Vagina (tissue), 2 donors: ENCODE measurements around the gene E4F1.

ENCODE experiments used
- POLR2A ChIP-seq, 2 donors: fragments of 450-650 bp; IDR thresholded peaks; one replicate each; pipeline ENCODE4 v1.6.1; 2017; ENCODE audit warnings: antibody characterized with exemption in 2 of 2, mild to moderate bottlenecking in 2 of 2, moderate library complexity in 2 of 2
- POLR2AphosphoS5 ChIP-seq, 2 donors: sonication (generic); formaldehyde crosslinking; IDR thresholded peaks; one replicate each; pipeline ENCODE4 v1.9.0; 2017; ENCODE audit warnings: antibody characterized with exemption in 2 of 2, mild to moderate bottlenecking in 2 of 2, low read depth in 1 of 2; ENCODE audit not compliant: insufficient read depth in 1 of 2
- TF ChIP-seq, protein P1 (sequence below), 3 experiments: fragments of 450-650 bp in 2 of 3; fragments of 200-600 bp in 1 of 3; sonication (generic) in 1 of 3; IDR thresholded peaks; one replicate each; pipeline ENCODE4 v1.5.1; 2017 to 2019; ENCODE audit warnings: antibody characterized with exemption in 3 of 3, mild to moderate bottlenecking in 2 of 3, moderate library complexity in 2 of 3

DNA sequence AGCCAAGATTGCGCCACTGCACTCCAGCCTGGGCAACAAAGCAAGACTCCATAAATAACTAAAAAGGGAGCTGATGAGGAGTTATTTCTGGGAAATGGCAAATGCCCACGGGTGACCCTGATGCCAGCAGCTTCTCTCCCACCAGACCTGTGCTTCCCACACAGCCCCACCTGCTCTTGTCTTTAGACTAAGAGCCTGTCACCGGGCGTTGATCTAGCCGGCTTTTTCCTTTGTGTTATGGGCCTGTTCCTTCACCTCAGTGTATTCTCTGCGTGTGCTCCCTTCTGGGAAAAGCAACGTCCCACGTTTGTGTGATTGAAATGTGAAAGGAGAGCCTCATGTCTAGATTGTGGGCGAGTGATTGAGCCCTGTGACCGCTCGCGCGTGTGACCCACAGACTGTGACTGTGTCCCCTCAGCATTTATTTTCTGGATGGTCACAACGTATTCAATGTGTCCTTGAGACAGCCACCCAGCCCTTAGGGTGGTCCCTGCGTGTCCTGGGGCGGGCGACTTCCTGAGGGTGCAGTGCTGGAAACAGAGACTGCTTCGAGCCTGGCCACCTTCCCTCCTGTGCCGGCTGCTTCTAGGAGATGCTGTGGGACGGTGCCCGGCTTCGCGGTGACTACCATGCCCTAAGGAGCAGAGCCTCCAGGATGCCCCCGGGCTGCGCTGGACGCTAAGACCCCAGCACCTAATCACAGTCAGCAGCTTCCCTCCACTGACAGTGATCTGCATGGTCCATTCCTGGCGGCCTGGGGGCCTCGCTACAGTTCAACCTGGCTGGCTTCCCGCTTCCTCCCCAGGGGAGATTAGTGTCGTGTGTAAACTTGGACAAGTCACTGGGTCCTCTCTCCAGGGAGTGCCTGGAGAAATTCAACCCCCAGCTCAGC, 52.3 kb downstream of the E4F1 start:
- TF ChIP-seq, protein P1, sequence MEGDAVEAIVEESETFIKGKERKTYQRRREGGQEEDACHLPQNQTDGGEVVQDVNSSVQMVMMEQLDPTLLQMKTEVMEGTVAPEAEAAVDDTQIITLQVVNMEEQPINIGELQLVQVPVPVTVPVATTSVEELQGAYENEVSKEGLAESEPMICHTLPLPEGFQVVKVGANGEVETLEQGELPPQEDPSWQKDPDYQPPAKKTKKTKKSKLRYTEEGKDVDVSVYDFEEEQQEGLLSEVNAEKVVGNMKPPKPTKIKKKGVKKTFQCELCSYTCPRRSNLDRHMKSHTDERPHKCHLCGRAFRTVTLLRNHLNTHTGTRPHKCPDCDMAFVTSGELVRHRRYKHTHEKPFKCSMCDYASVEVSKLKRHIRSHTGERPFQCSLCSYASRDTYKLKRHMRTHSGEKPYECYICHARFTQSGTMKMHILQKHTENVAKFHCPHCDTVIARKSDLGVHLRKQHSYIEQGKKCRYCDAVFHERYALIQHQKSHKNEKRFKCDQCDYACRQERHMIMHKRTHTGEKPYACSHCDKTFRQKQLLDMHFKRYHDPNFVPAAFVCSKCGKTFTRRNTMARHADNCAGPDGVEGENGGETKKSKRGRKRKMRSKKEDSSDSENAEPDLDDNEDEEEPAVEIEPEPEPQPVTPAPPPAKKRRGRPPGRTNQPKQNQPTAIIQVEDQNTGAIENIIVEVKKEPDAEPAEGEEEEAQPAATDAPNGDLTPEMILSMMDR (IDR thresholded peaks at IDR 0.05) = no peak
- TF ChIP-seq POLR2AphosphoS5 (IDR thresholded peaks at IDR 0.05; ENCODE audit: insufficient read depth in 1 of 2, low read depth in 1 of 2) = no peak
- TF ChIP-seq POLR2A (IDR thresholded peaks at IDR 0.05) = no peak
